Vagina (tissue), 2 donors: ENCODE measurements around the gene CMTM3. TPM values are rescaled to one million over a fixed set of nuclear protein-coding genes. Genes with fewer than 3 reads are reported as not detected.

Source experiments
- DNase-seq, 2 donors: peaks; one replicate each; pipeline ENCODE4 v3.0.0-alpha.2; 2017; ENCODE audit errors: extremely low spot score in 2 of 2
- H3K27ac ChIP-seq: fragments of 200-600 bp; sonication (generic); one replicate; pipeline ENCODE4 v1.5.1; 2019
- H3K27me3 ChIP-seq: fragments of 200-600 bp; sonication (generic); one replicate; pipeline ENCODE4 v1.5.1; 2019
- H3K36me3 ChIP-seq, 2 donors: fragments of 200-600 bp; sonication (generic); one replicate each; pipeline ENCODE4 v1.5.1; 2017 to 2019
- H3K4me1 ChIP-seq: fragments of 200-600 bp; sonication (generic); one replicate; pipeline ENCODE4 v1.5.1; 2019
- H3K4me3 ChIP-seq, 2 donors: fragments of 200-600 bp; sonication (generic); 1 replicate in 1 of 2; 2 replicates in 1 of 2; pipeline ENCODE4 v1.5.1; 2016 to 2019
- H3K9me3 ChIP-seq: fragments of 200-600 bp; sonication (generic); one replicate; pipeline ENCODE4 v1.5.1; 2019
- POLR2A ChIP-seq, 2 donors: fragments of 450-650 bp; IDR thresholded peaks; one replicate each; pipeline ENCODE4 v1.6.1; 2017; ENCODE audit warnings: antibody characterized with exemption in 2 of 2, mild to moderate bottlenecking in 2 of 2, moderate library complexity in 2 of 2
- POLR2AphosphoS5 ChIP-seq, 2 donors: sonication (generic); formaldehyde crosslinking; IDR thresholded peaks; one replicate each; pipeline ENCODE4 v1.9.0; 2017; ENCODE audit warnings: antibody characterized with exemption in 2 of 2, mild to moderate bottlenecking in 2 of 2, low read depth in 1 of 2; ENCODE audit not compliant: insufficient read depth in 1 of 2
- intact Hi-C: fragments of 100-400 bp; cut with DNase I; formaldehyde crosslinking; loops from one replicate; pipeline ENCODE4 v1.15.1; 2023
- total RNA-seq: library from RNA; depleted of rRNA; stranded (reverse); fragments of >200 nt; gene quantifications from one replicate; pipeline ENCODE4 v1.2.3, GENCODE V29; 2016
- TF ChIP-seq, protein P1 (sequence below), 3 experiments: fragments of 450-650 bp in 2 of 3; fragments of 200-600 bp in 1 of 3; sonication (generic) in 1 of 3; IDR thresholded peaks; one replicate each; pipeline ENCODE4 v1.5.1; 2017 to 2019; ENCODE audit warnings: antibody characterized with exemption in 3 of 3, mild to moderate bottlenecking in 2 of 3, moderate library complexity in 2 of 3

The CMTM3 gene
- total RNA-seq, 1 donor from 2014 or later, result 47.9 TPM

DNA sequence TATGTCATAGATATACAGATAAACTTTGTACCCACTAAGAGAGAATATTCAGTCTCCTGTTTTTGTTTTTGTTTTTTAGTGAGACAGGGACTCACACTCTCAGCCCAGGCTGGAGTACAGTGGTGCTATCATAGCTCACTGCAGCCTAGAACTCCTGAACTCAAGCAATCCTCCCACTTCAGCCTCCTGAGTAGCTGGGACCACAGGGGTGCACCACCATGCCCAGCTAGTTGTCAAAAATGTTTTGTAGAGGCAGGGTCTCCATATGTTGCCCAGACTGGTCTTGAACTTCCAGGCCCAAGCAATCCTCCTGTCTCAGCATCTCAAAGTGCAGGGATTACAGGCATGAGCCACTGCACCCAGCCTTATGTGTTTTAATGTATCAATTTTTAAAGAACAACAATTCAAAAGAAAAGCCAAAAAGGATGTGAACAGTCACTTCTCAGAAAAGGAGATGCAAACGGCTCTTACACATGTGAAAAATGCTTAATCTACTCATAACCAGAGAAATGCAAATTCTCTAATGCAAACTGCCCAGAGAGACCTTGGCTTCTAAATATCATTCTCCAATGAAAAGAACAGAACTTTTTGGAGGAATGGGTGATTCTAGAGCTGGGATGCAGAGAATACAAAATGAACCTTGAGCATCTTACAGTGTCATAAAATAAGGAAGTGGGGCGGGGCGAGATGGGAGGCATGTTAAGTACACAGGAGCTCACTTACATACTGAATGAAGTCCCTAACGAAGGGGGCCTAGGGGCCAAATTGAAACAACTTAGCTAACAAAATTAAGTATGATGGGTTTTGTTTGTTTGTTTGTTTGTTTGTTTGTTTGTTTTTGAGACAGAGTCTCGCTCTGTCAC, 7.3 kb upstream of the CMTM3 start:
- no peaks in the 10 kb centered on the region for H3K27me3 ChIP-seq
- TF ChIP-seq POLR2AphosphoS5 (IDR thresholded peaks at IDR 0.05; ENCODE audit: insufficient read depth in 1 of 2, low read depth in 1 of 2) (no peak), POLR2A (IDR thresholded peaks at IDR 0.05) (no peak)
- TF ChIP-seq, protein P1, sequence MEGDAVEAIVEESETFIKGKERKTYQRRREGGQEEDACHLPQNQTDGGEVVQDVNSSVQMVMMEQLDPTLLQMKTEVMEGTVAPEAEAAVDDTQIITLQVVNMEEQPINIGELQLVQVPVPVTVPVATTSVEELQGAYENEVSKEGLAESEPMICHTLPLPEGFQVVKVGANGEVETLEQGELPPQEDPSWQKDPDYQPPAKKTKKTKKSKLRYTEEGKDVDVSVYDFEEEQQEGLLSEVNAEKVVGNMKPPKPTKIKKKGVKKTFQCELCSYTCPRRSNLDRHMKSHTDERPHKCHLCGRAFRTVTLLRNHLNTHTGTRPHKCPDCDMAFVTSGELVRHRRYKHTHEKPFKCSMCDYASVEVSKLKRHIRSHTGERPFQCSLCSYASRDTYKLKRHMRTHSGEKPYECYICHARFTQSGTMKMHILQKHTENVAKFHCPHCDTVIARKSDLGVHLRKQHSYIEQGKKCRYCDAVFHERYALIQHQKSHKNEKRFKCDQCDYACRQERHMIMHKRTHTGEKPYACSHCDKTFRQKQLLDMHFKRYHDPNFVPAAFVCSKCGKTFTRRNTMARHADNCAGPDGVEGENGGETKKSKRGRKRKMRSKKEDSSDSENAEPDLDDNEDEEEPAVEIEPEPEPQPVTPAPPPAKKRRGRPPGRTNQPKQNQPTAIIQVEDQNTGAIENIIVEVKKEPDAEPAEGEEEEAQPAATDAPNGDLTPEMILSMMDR (IDR thresholded peaks at IDR 0.05), result no peak
- no peak overlapping the region for H3K4me3 ChIP-seq
- intact Hi-C loops, result no loop called here
- no peak for DNase-seq
- no peak overlapping the region for H3K27ac ChIP-seq
- H3K9me3 ChIP-seq, result no peaks in the 10 kb centered on the region
- H3K36me3 ChIP-seq, result no peaks in the 10 kb centered on the region
- no peaks in the 10 kb centered on the region for H3K4me1 ChIP-seq

DNA sequence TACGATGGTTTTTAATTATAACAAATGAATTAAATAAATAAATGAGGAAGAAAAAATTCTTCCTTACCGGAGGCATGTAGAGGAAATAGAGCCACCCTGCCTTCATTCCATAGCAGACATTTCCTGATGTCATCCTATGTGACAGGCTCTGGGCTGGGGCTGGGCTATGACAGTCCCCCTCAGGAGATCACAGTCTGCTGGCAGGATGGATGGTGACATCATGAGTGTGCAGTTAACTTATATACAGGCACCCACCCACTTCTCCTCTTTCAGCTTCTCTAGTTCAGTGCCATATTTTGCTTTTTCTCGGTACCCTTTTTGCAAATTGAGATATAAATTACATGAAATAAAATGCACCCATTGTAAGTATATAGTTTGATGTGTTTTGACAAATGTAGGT, 6.4 kb upstream of the CMTM3 start:
- H3K36me3 ChIP-seq, result no peaks in the 10 kb centered on the region
- H3K9me3 ChIP-seq, result no peaks in the 10 kb centered on the region
- no peak for TF ChIP-seq POLR2AphosphoS5 (IDR thresholded peaks at IDR 0.05; ENCODE audit: insufficient read depth in 1 of 2, low read depth in 1 of 2)
- TF ChIP-seq, protein P1 (IDR thresholded peaks at IDR 0.05), result no peak
- TF ChIP-seq POLR2A (IDR thresholded peaks at IDR 0.05), result no peak
- H3K27ac ChIP-seq, result no peak overlapping the region
- DNase-seq, result no peak
- no peaks in the 10 kb centered on the region for H3K4me1 ChIP-seq
- H3K27me3 ChIP-seq, result no peaks in the 10 kb centered on the region
- intact Hi-C loops, result no loop called here
- H3K4me3 ChIP-seq, result no peak overlapping the region

DNA sequence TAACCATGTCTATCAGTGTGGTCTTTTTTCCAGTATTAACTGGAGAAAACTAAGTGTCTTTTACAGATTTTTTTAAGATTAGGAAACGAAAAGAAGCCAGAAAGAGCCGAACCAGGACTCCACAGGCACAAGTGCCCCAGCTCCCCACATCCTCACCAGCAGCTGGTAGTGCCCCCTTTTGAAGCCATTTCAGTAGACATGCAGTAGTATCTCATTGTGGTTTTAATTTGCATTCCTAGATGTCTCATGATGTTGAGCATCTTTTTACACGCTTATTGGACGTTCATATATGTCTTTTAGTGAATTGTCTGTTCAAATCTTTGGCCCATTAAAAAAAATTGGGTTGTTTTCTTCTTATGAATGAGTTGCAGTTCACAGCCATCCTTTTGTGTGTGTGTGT, 4.8 kb upstream of the CMTM3 start:
- H3K9me3 ChIP-seq, result no peaks in the 10 kb centered on the region
- peaks cover 11% of the 10 kb centered on the region for H3K4me1 ChIP-seq
- H3K36me3 ChIP-seq, result no peaks in the 10 kb centered on the region
- H3K4me3 ChIP-seq, result no peak overlapping the region
- no peak for DNase-seq
- no peaks in the 10 kb centered on the region for H3K27me3 ChIP-seq
- no peak overlapping the region for H3K27ac ChIP-seq
- TF ChIP-seq POLR2AphosphoS5 (IDR thresholded peaks at IDR 0.05; ENCODE audit: insufficient read depth in 1 of 2, low read depth in 1 of 2) (no peak), POLR2A (IDR thresholded peaks at IDR 0.05) (no peak)
- TF ChIP-seq, protein P1 (IDR thresholded peaks at IDR 0.05), result no peak
- intact Hi-C loops, result loop anchor here (5.0 to 10.0 kb wide), 3 partner anchors 75 to 192 kb away; no protein-coding TSS in a partner anchor

DNA sequence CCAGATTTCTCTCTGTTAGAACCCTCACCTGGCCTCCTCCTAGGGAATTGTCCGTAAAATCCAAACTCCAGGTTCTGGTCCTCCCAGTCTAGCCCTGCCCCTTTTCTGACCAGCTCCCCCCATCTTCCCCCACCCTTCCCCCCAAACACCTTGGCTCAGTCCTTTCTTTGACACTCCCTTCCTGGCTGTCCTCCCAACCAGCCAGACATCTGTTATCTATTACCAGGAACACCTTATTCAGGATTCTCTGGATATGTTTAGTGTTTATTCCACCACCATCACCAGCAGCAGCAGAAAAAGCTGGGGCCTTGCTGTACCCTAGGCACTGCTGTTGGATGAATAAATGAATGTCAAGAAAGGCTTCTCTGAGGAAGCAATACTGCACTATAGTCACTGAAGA, 4.0 kb upstream of the CMTM3 start:
- H3K4me1 ChIP-seq, result peaks cover 18% of the 10 kb centered on the region
- no peak overlapping the region for H3K27ac ChIP-seq
- no peak for DNase-seq
- H3K4me3 ChIP-seq, result no peak overlapping the region
- TF ChIP-seq POLR2AphosphoS5 (IDR thresholded peaks at IDR 0.05; ENCODE audit: insufficient read depth in 1 of 2, low read depth in 1 of 2) (no peak), POLR2A (IDR thresholded peaks at IDR 0.05) (no peak)
- TF ChIP-seq, protein P1 (IDR thresholded peaks at IDR 0.05), result no peak
- intact Hi-C loops, result loop anchor here (5.0 to 10.0 kb wide), 3 partner anchors 76 to 193 kb away; no protein-coding TSS in a partner anchor
- H3K9me3 ChIP-seq, result no peaks in the 10 kb centered on the region
- no peaks in the 10 kb centered on the region for H3K27me3 ChIP-seq
- H3K36me3 ChIP-seq, result no peaks in the 10 kb centered on the region

DNA sequence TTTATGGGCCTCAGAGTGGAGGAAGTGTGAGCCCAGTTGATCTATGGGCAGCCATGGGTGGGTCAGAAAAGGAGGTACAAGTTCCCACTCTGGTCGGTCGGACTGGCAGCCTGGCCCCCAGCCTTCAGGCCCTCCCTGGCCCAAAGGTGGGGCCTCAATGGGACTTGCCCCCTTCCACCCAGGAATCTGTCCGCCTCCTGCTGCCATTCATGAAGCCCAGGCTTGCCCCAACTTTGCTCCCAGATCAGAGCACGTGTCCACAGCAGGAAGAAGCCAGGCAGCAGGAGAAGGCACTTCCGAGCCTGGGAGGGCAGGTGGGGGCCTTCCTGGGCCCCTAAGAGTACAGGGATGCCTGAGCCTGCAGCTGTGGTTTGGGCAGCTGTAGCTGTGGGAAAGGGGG, 3.0 kb upstream of the CMTM3 start:
- intact Hi-C loops, result loop anchor here (5.0 to 10.0 kb wide), 3 partner anchors 77 to 194 kb away; no protein-coding TSS in a partner anchor
- no peak overlapping the region for H3K4me3 ChIP-seq
- H3K27me3 ChIP-seq, result no peaks in the 10 kb centered on the region
- no peaks in the 10 kb centered on the region for H3K36me3 ChIP-seq
- H3K4me1 ChIP-seq, result peaks cover 28% of the 10 kb centered on the region
- no peak overlapping the region for H3K27ac ChIP-seq
- H3K9me3 ChIP-seq, result no peaks in the 10 kb centered on the region
- TF ChIP-seq POLR2A (IDR thresholded peaks at IDR 0.05) (no peak), POLR2AphosphoS5 (IDR thresholded peaks at IDR 0.05; ENCODE audit: insufficient read depth in 1 of 2, low read depth in 1 of 2) (no peak)
- TF ChIP-seq, protein P1 (IDR thresholded peaks at IDR 0.05), result no peak
- no peak for DNase-seq
